ENCODE data around the gene GCH1. TPM values are rescaled to one million over a fixed set of nuclear protein-coding genes. Genes with fewer than 3 reads are reported as not detected.

Gene GCH1
- polyA plus RNA-seq, 2 of the 4 experiments (the other 2 are of a cell fraction), result 2.9 to 5.0 TPM

Small RNAs within 50 kb of the gene (small RNA-seq; reads per million reads assigned to genes)
- gene MIR4308 (0 reads per million in 6 experiments), gene RNU6ATAC9P (0 to 0.35 (median 0) reads per million in 6 experiments)

Other genes starting within 250 kb of the GCH1 start
- gene WDHD1, start 124.3 kb upstream of the GCH1 start, polyA plus RNA-seq (2011; rRNA removed), result 21.1 and 35.6 TPM in 2 replicates
- 14.4 to 16.3 TPM (median 16.0 TPM) in 3 replicates for gene WDHD1, start 124.3 kb upstream of the GCH1 start, polyA plus RNA-seq (2017; fragmentation: RNase III; extraction: RNeasy Plus Mini Kit Qiagen cat#74134 plus additional on column Dnase treatment)
- gene SOCS4, start 124.4 kb upstream of the GCH1 start, polyA plus RNA-seq (2011; rRNA removed), result 15.3 and 15.9 TPM in 2 replicates
- 16.4 to 20.7 TPM (median 18.4 TPM) in 3 replicates for gene SOCS4, start 124.4 kb upstream of the GCH1 start, polyA plus RNA-seq (2017; fragmentation: RNase III; extraction: RNeasy Plus Mini Kit Qiagen cat#74134 plus additional on column Dnase treatment)
- gene MAPK1IP1L, start 148.8 kb upstream of the GCH1 start, polyA plus RNA-seq (2011; rRNA removed), result 72.3 and 76.1 TPM in 2 replicates
- gene MAPK1IP1L, start 148.8 kb upstream of the GCH1 start, polyA plus RNA-seq (2017; fragmentation: RNase III; extraction: RNeasy Plus Mini Kit Qiagen cat#74134 plus additional on column Dnase treatment), result 42.9 to 48.2 TPM (median 43.0 TPM) in 3 replicates
- 53.6 and 61.0 TPM in 2 replicates for gene LGALS3, start 226.4 kb upstream of the GCH1 start, polyA plus RNA-seq (2011; rRNA removed)
- 57.2 to 65.6 TPM (median 60.2 TPM) in 3 replicates for gene LGALS3, start 226.4 kb upstream of the GCH1 start, polyA plus RNA-seq (2017; fragmentation: RNase III; extraction: RNeasy Plus Mini Kit Qiagen cat#74134 plus additional on column Dnase treatment)

Measured in A549 (cell line).